HFFc6 (cell line): ENCODE results near the gene ITGA6. TPM values are rescaled to one million over a fixed set of nuclear protein-coding genes. Genes with fewer than 3 reads are reported as not detected.

Source experiments
- DNase-seq: peaks from one replicate; pipeline ENCODE4 v3.0.0-alpha.2; 2018
- H3K27ac Mint-ChIP-seq: 2 replicates; pipeline ENCODE4 v1.8.0; 2020; ENCODE audit warnings: mild to moderate bottlenecking, mixed read lengths
- H3K27me3 Mint-ChIP-seq: 2 replicates; pipeline ENCODE4 v1.8.0; 2021; ENCODE audit warnings: mild to moderate bottlenecking, moderate library complexity, mixed read lengths; ENCODE audit not compliant: insufficient read depth
- H3K36me3 Mint-ChIP-seq: 2 replicates; pipeline ENCODE4 v1.8.0; 2021; ENCODE audit warnings: low read depth, mixed read lengths
- H3K4me1 Mint-ChIP-seq: 2 replicates; pipeline ENCODE4 v1.8.0; 2020; ENCODE audit warnings: low read depth, mixed read lengths
- H3K4me3 Mint-ChIP-seq: 2 replicates; pipeline ENCODE4 v1.8.0; 2020; ENCODE audit warnings: mild to moderate bottlenecking, moderate library complexity, mixed read lengths
- H3K9me3 Mint-ChIP-seq: 2 replicates; pipeline ENCODE4 v1.8.0; 2020; ENCODE audit warnings: mild to moderate bottlenecking, mixed read lengths
- total RNA-seq, 6 experiments: library from RNA; stranded (reverse); fragmentation: NEBNext Ultra II Directional; extraction: Animal tissue kit (Norgen Biotek cat#: 25700); gene quantifications; 2 replicates in 1 of 6; 3 replicates in 5 of 6; pipeline ENCODE4 v1.2.3, GENCODE V29; 2021
- TF ChIP-seq, protein P1 (sequence below): fragments of 200-600 bp; sonication (generic); IDR thresholded peaks from 2 replicates; pipeline ENCODE4 v1.5.0; 2021; ENCODE audit warnings: antibody characterized with exemption, mild to moderate bottlenecking

ITGA6 gene
- total RNA-seq, 6 experiments from 2014 or later: 143 to 270 (median 148) TPM

DNA sequence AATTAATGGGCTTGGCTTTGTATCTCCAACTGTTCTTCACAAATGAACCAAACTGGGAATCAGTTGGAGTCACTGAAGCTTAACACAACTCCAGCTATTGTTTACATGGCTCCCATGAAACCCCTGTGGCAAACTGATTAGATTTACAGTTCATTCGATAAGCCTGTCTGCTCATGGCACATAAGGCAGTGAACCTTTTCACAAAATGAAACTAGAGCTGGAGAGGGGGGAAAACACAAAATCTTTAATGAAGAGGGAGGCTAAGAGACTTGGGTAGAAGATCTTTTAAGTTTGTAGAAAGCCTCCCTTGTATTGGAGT lies 11.6 kb upstream of the ITGA6 start:
- Mint-ChIP-seq H3K27ac (no peak overlapping the region), H3K27me3 (no peaks in the 10 kb centered on the region; the same call in 1 of the 2 replicates), H3K4me3 (no peak overlapping the region), H3K4me1 (peaks cover 18% of the 10 kb centered on the region), H3K9me3 (no peaks in the 10 kb centered on the region; the same call in 1 of the 2 replicates), H3K36me3 (no peaks in the 10 kb centered on the region)
- TF ChIP-seq, protein P1, sequence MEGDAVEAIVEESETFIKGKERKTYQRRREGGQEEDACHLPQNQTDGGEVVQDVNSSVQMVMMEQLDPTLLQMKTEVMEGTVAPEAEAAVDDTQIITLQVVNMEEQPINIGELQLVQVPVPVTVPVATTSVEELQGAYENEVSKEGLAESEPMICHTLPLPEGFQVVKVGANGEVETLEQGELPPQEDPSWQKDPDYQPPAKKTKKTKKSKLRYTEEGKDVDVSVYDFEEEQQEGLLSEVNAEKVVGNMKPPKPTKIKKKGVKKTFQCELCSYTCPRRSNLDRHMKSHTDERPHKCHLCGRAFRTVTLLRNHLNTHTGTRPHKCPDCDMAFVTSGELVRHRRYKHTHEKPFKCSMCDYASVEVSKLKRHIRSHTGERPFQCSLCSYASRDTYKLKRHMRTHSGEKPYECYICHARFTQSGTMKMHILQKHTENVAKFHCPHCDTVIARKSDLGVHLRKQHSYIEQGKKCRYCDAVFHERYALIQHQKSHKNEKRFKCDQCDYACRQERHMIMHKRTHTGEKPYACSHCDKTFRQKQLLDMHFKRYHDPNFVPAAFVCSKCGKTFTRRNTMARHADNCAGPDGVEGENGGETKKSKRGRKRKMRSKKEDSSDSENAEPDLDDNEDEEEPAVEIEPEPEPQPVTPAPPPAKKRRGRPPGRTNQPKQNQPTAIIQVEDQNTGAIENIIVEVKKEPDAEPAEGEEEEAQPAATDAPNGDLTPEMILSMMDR: no peak
- DNase-seq: no peak

DNA sequence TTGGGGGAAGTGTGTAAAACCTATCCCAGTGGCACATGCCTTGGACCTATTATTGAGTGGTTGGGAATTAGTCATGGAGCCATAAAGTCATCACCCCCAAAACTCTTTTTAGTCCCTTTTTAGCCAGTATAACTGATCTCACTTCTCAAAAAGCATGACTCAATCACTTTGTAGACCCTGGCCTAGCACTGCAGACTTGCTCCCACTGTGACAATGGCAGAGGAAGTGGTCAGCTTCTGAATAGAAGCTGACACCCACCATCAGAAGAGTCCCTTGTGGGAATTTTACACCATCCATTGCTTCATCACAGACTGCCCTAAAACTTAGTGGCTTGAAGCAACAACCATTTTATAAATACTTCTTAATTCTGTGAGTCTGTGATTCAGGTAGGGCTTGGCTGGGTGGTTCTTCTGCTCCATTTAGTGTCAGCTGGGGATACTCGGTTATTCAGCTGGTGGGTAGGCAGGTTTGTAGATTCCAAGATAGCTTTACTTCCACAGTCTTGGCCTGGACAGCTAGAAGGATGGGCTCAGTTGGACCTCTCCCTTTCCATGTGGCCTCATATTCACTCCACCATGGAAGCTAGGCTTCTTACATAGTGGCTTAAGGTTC lies 10.8 kb upstream of the ITGA6 start:
- no peaks in the 10 kb centered on the region for H3K36me3 Mint-ChIP-seq
- H3K27me3 Mint-ChIP-seq: no peaks in the 10 kb centered on the region; the same call in 1 of the 2 replicates
- H3K4me1 Mint-ChIP-seq: peaks cover 18% of the 10 kb centered on the region

GRCh38 chr2:172420216-172420615 lies 7.2 kb upstream of the ITGA6 start:
- Mint-ChIP-seq H3K27me3 (no peaks in the 10 kb centered on the region), H3K36me3 (no peaks in the 10 kb centered on the region), H3K4me3 (no peak overlapping the region), H3K27ac (no peak overlapping the region), H3K4me1 (peaks cover 18% of the 10 kb centered on the region), H3K9me3 (no peaks in the 10 kb centered on the region; the same call in 1 of the 2 replicates)
- no peak for DNase-seq
- TF ChIP-seq, protein P1: no peak

More for the DNA sequence above, 10.8 kb upstream of the ITGA6 start:
- no peak overlapping the region for H3K27ac Mint-ChIP-seq
- no peaks in the 10 kb centered on the region; the same call in 1 of the 2 replicates for H3K9me3 Mint-ChIP-seq
- TF ChIP-seq, protein P1: no peak
- no peak overlapping the region for H3K4me3 Mint-ChIP-seq
- no peak for DNase-seq

GRCh38 chr2:172423160-172423559 lies 4.2 kb upstream of the ITGA6 start:
- no peaks in the 10 kb centered on the region for H3K9me3 Mint-ChIP-seq
- no peak overlapping the region for H3K4me3 Mint-ChIP-seq
- H3K4me1 Mint-ChIP-seq: peaks cover 17% of the 10 kb centered on the region
- no peaks in the 10 kb centered on the region; the same call in 1 of the 2 replicates for H3K27me3 Mint-ChIP-seq
- no peaks in the 10 kb centered on the region for H3K36me3 Mint-ChIP-seq
- no peak overlapping the region for H3K27ac Mint-ChIP-seq
- TF ChIP-seq, protein P1: no peak
- DNase-seq: no peak

DNA sequence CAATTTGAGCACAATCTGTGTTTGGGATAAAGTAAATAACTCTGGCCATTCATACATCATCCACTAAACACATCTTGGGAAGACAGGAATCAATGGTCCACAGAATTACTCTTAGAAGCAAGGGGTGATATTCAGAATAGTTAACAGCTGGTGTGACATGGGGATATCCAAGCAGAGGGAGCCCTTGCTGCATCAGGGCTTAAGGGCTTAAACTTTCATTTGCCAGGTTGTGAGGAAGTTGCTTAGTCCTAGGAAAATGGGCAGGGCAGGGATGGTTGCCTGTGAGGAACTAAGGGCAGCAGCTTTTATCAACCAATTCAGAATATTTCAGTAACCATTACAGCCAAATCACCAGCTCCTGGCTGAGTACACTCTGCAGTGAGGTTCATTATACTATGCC lies 2.0 kb upstream of the ITGA6 start:
- H3K36me3 Mint-ChIP-seq: no peaks in the 10 kb centered on the region
- H3K4me1 Mint-ChIP-seq: peaks cover 23% of the 10 kb centered on the region
- no peaks in the 10 kb centered on the region; the same call in 1 of the 2 replicates for H3K27me3 Mint-ChIP-seq
- H3K9me3 Mint-ChIP-seq: no peaks in the 10 kb centered on the region
- no peak for DNase-seq
- H3K27ac Mint-ChIP-seq: no peak overlapping the region
- H3K4me3 Mint-ChIP-seq: no peak overlapping the region
- TF ChIP-seq, protein P1: no peak
